GM19452 (cell line): ENCODE results near the gene ANOS1.
"Not testable (repeated sequence)": the region's sequence is repeated elsewhere in the genome, so short reads cannot be mapped to it uniquely, and the experiment has no call there.

Experiments
- ATAC-seq: cut with Tn5 transposase; IDR thresholded peaks from one replicate; pipeline ENCODE4 v1.9.1; 2021; ENCODE audit not compliant: unreplicated experiment

ANOS1 gene

GRCh38 chrX:8731559-8732395 is at the start of gene ANOS1:
ANOS1 (minus strand) TSS chrX:8732137; CDS start chrX:8732036, 101 bp downstream.
- no peak for ATAC-seq

- no peak for ATAC-seq
Measured at GRCh38 chrX:8773117-8773516, 41.2 kb upstream of the ANOS1 start.

GRCh38 chrX:8760021-8760420 is 28.1 kb upstream of the ANOS1 start:
- no peak for ATAC-seq

- not testable (repeated sequence) for ATAC-seq
Measured at GRCh38 chrX:8758706-8759105, 26.8 kb upstream of the ANOS1 start.

GRCh38 chrX:8757609-8758389 is 25.9 kb upstream of the ANOS1 start:
- not testable (repeated sequence) for ATAC-seq

- ATAC-seq: no peak
Measured at GRCh38 chrX:8755813-8756212, 23.9 kb upstream of the ANOS1 start.

- no peak for ATAC-seq
Measured at GRCh38 chrX:8755116-8755515, 23.2 kb upstream of the ANOS1 start.

GRCh38 chrX:8749697-8750096 is 17.8 kb upstream of the ANOS1 start:
- no peak for ATAC-seq

GRCh38 chrX:8748855-8749254 is 16.9 kb upstream of the ANOS1 start:
- ATAC-seq: no peak

- no peak for ATAC-seq
Measured at GRCh38 chrX:8743126-8743732, 11.3 kb upstream of the ANOS1 start.

- ATAC-seq: no peak
Measured at GRCh38 chrX:8741981-8742380, 10.0 kb upstream of the ANOS1 start.

GRCh38 chrX:8738588-8739189 is 6.8 kb upstream of the ANOS1 start:
- ATAC-seq: no peak

GRCh38 chrX:8737883-8738282 is 5.9 kb upstream of the ANOS1 start:
- no peak for ATAC-seq

GRCh38 chrX:8730812-8731558 is 952 bp downstream of the ANOS1 start:
- no peak for ATAC-seq

- no peak for ATAC-seq
Measured at GRCh38 chrX:8729811-8730210, 2.1 kb downstream of the ANOS1 start.

- ATAC-seq: no peak
Measured at GRCh38 chrX:8728932-8729535, 2.9 kb downstream of the ANOS1 start.

GRCh38 chrX:8726031-8726652 is 5.8 kb downstream of the ANOS1 start:
- ATAC-seq: no peak

GRCh38 chrX:8724300-8724699 is 7.6 kb downstream of the ANOS1 start:
- ATAC-seq: no peak

- no peak for ATAC-seq
Measured at GRCh38 chrX:8721536-8721935, 10.4 kb downstream of the ANOS1 start.

- no peak for ATAC-seq
Measured at GRCh38 chrX:8720136-8720535, 11.8 kb downstream of the ANOS1 start.
